Heart left ventricle (tissue), 16 donors: Measurements from ENCODE around the gene ADGRL3. TPM values are rescaled to one million over a fixed set of nuclear protein-coding genes. Genes with fewer than 3 reads are reported as not detected.
A peak's percentile ranks its signal among the peaks of the same experiment; 100 is the strongest.
"Not testable (repeated sequence)": the region's sequence is repeated elsewhere in the genome, so short reads cannot be mapped to it uniquely, and the experiment has no call there.

Experiments used
- ATAC-seq, 4 donors: fragments of 200-7000 bp; cut with Tn5 transposase; one replicate each; pipeline ENCODE4 v1.9.1; 2020 to 2022; ENCODE audit warnings: moderate library complexity in 4 of 4, mild to moderate bottlenecking in 3 of 4, moderate number of reproducible peaks in 1 of 4
- DNase-seq, 5 donors: peaks; one replicate each; pipeline ENCODE4 v3.0.0-alpha.2; 2020
- H3K27ac ChIP-seq, 12 donors: fragments of 200-600 bp; sonication (generic) in 4 of 12; one replicate each; pipeline versions ENCODE4 v1.5.0 to v1.8.0; 2016 to 2022; ENCODE audit warnings: mild to moderate bottlenecking in 2 of 12
- H3K27me3 ChIP-seq, 9 donors: fragments of 200-600 bp; sonication (generic) in 2 of 9; one replicate each; pipeline versions ENCODE4 v1.5.1 to v1.8.0; 2016 to 2022; ENCODE audit warnings: mild to moderate bottlenecking in 3 of 9
- H3K36me3 ChIP-seq, 9 donors: fragments of 200-600 bp; sonication (generic) in 2 of 9; one replicate each; pipeline versions ENCODE4 v1.5.0 to v1.8.0; 2018 to 2022; ENCODE audit warnings: mild to moderate bottlenecking in 2 of 9
- H3K4me1 ChIP-seq, 12 donors: fragments of 200-600 bp; sonication (generic) in 4 of 12; one replicate each; pipeline versions ENCODE4 v1.5.0 to v1.8.0; 2016 to 2022; ENCODE audit warnings: mild to moderate bottlenecking in 3 of 12
- H3K4me3 ChIP-seq, 12 donors: fragments of 200-600 bp; sonication (generic) in 4 of 12; one replicate each; pipeline versions ENCODE4 v1.5.0 to v1.8.0; 2017 to 2022; ENCODE audit warnings: mild to moderate bottlenecking in 9 of 12, moderate library complexity in 4 of 12
- H3K9me3 ChIP-seq, 12 donors: fragments of 200-600 bp; sonication (generic) in 4 of 12; one replicate each; pipeline versions ENCODE4 v1.5.0 to v1.8.0; 2016 to 2022; ENCODE audit warnings: mild to moderate bottlenecking in 1 of 12
- POLR2A ChIP-seq, 2 donors: fragments of 450-650 bp; IDR thresholded peaks; one replicate each; pipeline ENCODE4 v1.6.1; 2017; ENCODE audit warnings: antibody characterized with exemption in 2 of 2, mild to moderate bottlenecking in 2 of 2, moderate library complexity in 2 of 2
- WGBS, 4 donors: extraction: QIAGEN DNeasy Blood & Tissue Kit in 2 of 4; methylation state at CpG; one replicate each; pipeline versions ENCODE4 v1.1.5 to v1.1.7; 2013 to 2018; 5-methylcytosine and 5-hydroxymethylcytosine counted together
- intact Hi-C, 10 donors: fragments of 100-400 bp; cut with DNase I; formaldehyde crosslinking; loops; one replicate each; pipeline versions ENCODE4 v1.11.1 to v1.14.2; 2022
- polyA plus RNA-seq, 2 donors: library from polyadenylated mRNA; stranded (reverse); fragments of 200-250 nt; gene quantifications; one replicate each; pipeline ENCODE4 v1.2.3, GENCODE V29; 2013
- total RNA-seq, 9 donors: library from RNA; depleted of rRNA in 2 of 9; stranded (reverse); fragments of >200 nt in 2 of 9; fragmentation: NEBNext Ultra II Directional in 3 of 9; extraction: Animal tissue kit (Norgen Biotek cat#: 25700) in 3 of 9; gene quantifications; one replicate each; pipeline versions ENCODE4 v1.1.0 to v1.2.4, GENCODE V29; 2016 to 2023
- TF ChIP-seq, protein P1 (sequence below), 12 donors: fragments of 200-600 bp; sonication (generic) in 4 of 12; IDR thresholded peaks; one replicate each; pipeline versions ENCODE4 v1.5.0 to v1.8.0; 2018 to 2022; ENCODE audit warnings: antibody characterized with exemption in 12 of 12, mild to moderate bottlenecking in 5 of 12
- donor health status: ischemic (EF 13 %, LVEDD 7.1; RV severe dilation, severe dysfunction).
- donor health status: healthy with polysubstance abuse.
- donor health status: DM: no; HTN: yes; CAD: no.
- donor health status: DM: no; HTN: no; CAD: no.
- donor health status: ischemic (EF 25% LVEDD 6.9; RV normal size, moderate dysfunction).
- donor health status: ischemic (EF 25% LVEDD 5.7; RV mildly dilated, moderate dysfunction).
- donor health status: healthy.
- donor health status: DM: yes; HTN: yes; CAD: no.
- donor health status: ischemic (EF 35%, LVEDD 5.7; RV mildly dilated, moderate dysfunction).
- donor health status: nonischemic (EF 11% LVEDD 7.7; RV severe dilation, severe dysfunction).
- donor health status: DM: yes; HTN: yes; CAD: no.
- donor health status: PGD.
- donor health status: ischemic (EF 29% LVEDD 5.4; RV normal size, mild dysfunction).
- donor health status: nonischemic (EF 23%, LVEDD 6.1; RV moderate dilation, normal function).

The ADGRL3 gene
- total and polyA plus RNA-seq, 11 donors: 0.84 to 24.4 (median 7.6) TPM

DNA sequence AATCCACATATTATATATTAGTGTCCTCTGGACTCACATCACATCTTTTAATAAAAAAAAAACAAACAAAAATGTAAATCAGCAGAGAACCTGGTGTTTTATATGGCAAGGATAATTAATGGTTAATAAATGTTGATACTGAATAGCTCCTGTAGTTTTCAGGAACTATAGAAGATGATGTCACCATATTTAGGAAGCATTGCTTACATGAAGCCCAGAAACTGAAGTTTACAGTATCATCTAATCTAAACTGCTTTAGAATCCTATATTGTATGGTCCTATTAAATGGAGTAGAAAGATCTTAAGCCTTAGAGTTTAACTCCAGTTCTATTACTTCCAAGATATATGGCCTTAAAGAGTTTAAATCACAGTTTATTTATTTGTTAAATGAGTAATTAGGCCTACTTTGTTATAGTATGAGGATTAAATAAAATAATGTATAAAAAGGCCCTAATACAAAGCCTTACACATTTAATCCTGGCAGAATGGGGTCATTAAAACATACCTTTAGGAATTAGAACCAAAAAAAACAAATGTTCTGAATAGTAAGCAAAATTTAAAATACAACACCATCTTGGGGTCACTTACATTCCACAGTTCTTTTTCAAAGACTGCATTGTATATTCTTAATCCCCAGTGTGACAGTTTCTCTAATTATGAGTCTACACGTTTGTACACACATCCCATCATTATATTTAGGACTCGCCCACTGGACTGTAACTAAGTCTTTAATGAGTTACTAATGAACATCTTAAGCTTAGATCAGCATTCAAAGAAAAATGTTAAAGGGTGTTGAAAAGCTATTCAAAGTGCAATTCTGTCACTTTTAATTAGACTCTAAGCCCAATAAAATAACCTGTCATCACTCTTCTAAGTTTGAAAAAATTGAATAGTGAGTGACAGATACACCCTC lies 305.9 kb downstream of the ADGRL3 start:
- intact Hi-C loops: no loop called here
- peaks cover 0 to 10% (median 0%) of the 10 kb centered on the region in 12 donors for H3K4me1 ChIP-seq
- H3K4me3 ChIP-seq: no peak overlapping the region
- no peak for ATAC-seq
- H3K9me3 ChIP-seq: peaks cover 0 to 12% (median 2%) of the 10 kb centered on the region in 12 donors
- 61 to 83% (median 68%) methylated on average over 2 of the region's 2 CpGs for WGBS, 4 donors
- H3K36me3 ChIP-seq: no peaks in the 10 kb centered on the region
- H3K27ac ChIP-seq: no peak overlapping the region
- TF ChIP-seq POLR2A (IDR thresholded peaks at IDR 0.05): no peak
- TF ChIP-seq, protein P1, sequence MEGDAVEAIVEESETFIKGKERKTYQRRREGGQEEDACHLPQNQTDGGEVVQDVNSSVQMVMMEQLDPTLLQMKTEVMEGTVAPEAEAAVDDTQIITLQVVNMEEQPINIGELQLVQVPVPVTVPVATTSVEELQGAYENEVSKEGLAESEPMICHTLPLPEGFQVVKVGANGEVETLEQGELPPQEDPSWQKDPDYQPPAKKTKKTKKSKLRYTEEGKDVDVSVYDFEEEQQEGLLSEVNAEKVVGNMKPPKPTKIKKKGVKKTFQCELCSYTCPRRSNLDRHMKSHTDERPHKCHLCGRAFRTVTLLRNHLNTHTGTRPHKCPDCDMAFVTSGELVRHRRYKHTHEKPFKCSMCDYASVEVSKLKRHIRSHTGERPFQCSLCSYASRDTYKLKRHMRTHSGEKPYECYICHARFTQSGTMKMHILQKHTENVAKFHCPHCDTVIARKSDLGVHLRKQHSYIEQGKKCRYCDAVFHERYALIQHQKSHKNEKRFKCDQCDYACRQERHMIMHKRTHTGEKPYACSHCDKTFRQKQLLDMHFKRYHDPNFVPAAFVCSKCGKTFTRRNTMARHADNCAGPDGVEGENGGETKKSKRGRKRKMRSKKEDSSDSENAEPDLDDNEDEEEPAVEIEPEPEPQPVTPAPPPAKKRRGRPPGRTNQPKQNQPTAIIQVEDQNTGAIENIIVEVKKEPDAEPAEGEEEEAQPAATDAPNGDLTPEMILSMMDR (IDR thresholded peaks at IDR 0.05): no peak
- H3K27me3 ChIP-seq: no peaks in the 10 kb centered on the region
- no peak for DNase-seq

DNA sequence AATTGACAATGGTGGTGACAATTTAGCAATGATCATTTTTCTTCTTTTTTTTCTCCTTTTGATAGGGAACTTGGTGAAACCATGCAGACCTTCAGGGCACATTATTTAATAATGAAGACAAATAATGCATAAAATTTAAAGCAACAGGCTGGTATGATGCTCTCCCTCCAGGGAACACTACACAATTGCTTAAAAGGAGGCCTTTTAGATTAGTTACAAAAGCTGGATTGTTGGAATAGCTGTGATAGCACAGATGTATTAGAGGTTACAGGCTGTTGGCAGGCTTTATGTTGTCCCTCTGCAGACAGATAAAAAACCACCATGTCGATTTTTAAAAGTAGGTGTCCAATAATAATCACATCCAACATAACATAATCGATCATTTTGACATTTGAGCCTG lies 307.0 kb downstream of the ADGRL3 start:
- H3K9me3 ChIP-seq: peaks cover 0 to 13% (median 2%) of the 10 kb centered on the region in 12 donors
- ATAC-seq (no peak), DNase-seq (no peak)
- WGBS, 4 donors: 17 to 33% (median 27%) methylated on average over 2 of the region's 2 CpGs
- no peak overlapping the region for H3K27ac ChIP-seq
- TF ChIP-seq POLR2A (IDR thresholded peaks at IDR 0.05): no peak
- TF ChIP-seq, protein P1 (IDR thresholded peaks at IDR 0.05): no peak
- no peaks in the 10 kb centered on the region for H3K36me3 ChIP-seq
- peaks cover 0 to 14% (median 0%) of the 10 kb centered on the region in 12 donors for H3K4me1 ChIP-seq
- H3K27me3 ChIP-seq: no peaks in the 10 kb centered on the region
- intact Hi-C loops: no loop called here
- H3K4me3 ChIP-seq: no peak overlapping the region

DNA sequence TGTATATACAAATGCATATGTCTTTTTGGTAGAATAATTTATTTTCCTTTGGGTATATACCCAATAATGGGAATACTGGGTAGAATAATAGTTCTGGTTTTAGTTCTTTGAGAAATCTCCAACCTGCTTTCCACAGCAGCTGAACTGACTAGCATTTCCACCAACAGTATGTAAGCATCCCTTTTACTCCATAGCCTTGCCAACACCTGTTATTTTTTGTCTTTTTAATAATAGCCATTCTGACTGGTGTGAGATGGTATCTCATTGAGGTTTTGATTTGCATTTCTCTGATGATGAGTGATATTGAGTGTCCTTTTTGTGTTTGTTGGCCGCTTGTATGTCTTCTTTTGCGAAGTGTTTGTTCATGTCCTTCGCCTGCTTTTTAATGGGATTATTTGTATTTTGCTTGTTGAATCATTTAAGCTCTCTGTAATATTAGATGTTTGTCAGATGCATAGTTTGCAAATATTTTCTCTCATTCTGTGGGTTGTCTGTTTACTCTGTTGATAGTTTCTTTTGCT lies 309.7 kb downstream of the ADGRL3 start:
- Histone ChIP-seq H3K9me3 (peaks cover 0 to 13% (median 2%) of the 10 kb centered on the region in 12 donors), H3K4me1 (peaks cover 0 to 16% (median 0%) of the 10 kb centered on the region in 12 donors)
- H3K4me3 ChIP-seq, H3K36me3 ChIP-seq, ATAC-seq, H3K27ac ChIP-seq, H3K27me3 ChIP-seq, intact Hi-C loops, DNase-seq: not testable (repeated sequence)
- 93 to 97% (median 95%) methylated on average over 3 of the region's 3 CpGs for WGBS, 4 donors

DNA sequence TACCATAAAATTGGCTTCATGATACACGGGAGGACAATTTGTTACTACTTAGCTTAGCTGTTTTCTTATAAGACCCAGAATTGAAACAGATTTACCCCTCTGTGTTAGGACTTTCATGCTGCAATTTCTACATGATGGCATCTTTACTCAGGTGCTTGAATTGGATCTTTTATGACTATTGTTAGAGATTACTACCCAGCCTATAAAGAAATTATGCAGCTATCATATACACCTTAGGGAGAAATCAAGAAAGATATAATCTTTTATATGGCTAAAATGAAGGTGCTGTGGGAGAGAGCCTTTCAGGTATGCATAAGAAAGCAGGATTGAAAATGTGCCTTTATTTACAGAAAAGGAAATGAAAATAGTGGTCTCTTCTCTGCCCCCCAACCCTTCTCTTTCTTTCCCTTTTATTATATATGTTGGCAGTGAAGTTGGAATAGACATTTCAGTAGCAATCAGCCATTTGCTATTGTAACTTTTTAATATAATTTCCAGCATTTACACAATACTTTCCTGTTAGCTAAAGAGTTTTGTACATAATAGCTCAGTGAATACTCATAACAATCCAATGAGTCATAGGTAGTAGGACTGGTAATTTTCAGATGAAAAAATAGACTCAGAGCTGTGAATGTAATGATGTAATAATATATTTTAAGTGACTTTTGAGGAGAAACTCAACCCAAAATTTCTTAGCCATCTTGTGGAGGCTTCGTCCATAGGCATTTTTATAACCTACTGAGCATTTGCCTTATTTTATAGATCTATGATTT lies 311.8 kb downstream of the ADGRL3 start:
- TF ChIP-seq, protein P1 (IDR thresholded peaks at IDR 0.05): no peak
- TF ChIP-seq POLR2A (IDR thresholded peaks at IDR 0.05): no peak
- H3K27ac ChIP-seq: no peak overlapping the region
- intact Hi-C loops: no loop called here
- H3K36me3 ChIP-seq: no peaks in the 10 kb centered on the region
- peaks cover 0 to 13% (median 2%) of the 10 kb centered on the region in 12 donors for H3K9me3 ChIP-seq
- H3K27me3 ChIP-seq: no peaks in the 10 kb centered on the region
- WGBS, 4 donors: 74 to 81% (median 77%) methylated on average over 2 of the region's 2 CpGs
- peaks cover 0 to 12% (median 0%) of the 10 kb centered on the region in 12 donors for H3K4me1 ChIP-seq
- peak in 1 of 4 donors; percentile 73 for ATAC-seq
- no peak overlapping the region for H3K4me3 ChIP-seq
- DNase-seq: no peak
